Panc1 (cell line): ENCODE results near the gene ANGPTL7. TPM values are rescaled to one million over a fixed set of nuclear protein-coding genes. Genes with fewer than 3 reads are reported as not detected.

Experiments used
- ATAC-seq: fragments of 200-7000 bp; cut with Tn5 transposase; 2 replicates; pipeline ENCODE4 v1.9.1; 2020; ENCODE audit warnings: mild to moderate bottlenecking, moderate library complexity
- BruUV-seq: library from RNA; stranded (reverse); fragments of 400-500 nt; replicated peaks from 2 replicates; lab custom pipeline; 2021; lab: Mats Ljungman, UMichigan
- CTCF ChIA-PET: fragments of 300-600 bp; sonication (Branson Sonifier 250); formaldehyde crosslinking; loops from one replicate; lab custom pipeline; 2022; ENCODE audit warnings: antibody characterized with exemption; lab: Charles Lee
- POLR2A ChIA-PET: fragments of 300-600 bp; sonication (Branson Sonifier 250); formaldehyde crosslinking; loops from one replicate; lab custom pipeline; 2022; ENCODE audit warnings: antibody characterized with exemption; lab: Charles Lee
- DNase-seq: peaks from one replicate; pipeline ENCODE4 v3.0.0-alpha.2; 2010; ENCODE audit warnings: low read depth, low spot score
- H3K27ac ChIP-seq: 2 replicates; pipeline ENCODE4 v1.5.1; 2011; ENCODE audit warnings: mild to moderate bottlenecking, low read length, inconsistent platforms
- H3K27me3 ChIP-seq: fragments of 200-500 bp; sonication (Bioruptor generic); 2 replicates; pipeline ENCODE4 v1.6.0; 2014; ENCODE audit warnings: low read length, inconsistent platforms; ENCODE audit not compliant: control insufficient read depth, insufficient read depth
- H3K36me3 ChIP-seq: fragments of 200-500 bp; sonication (Bioruptor generic); 2 replicates; pipeline ENCODE4 v1.5.1; 2014; ENCODE audit warnings: inconsistent platforms, mild to moderate bottlenecking, low read length, moderate library complexity; ENCODE audit not compliant: control insufficient read depth, insufficient read depth
- H3K4me1 ChIP-seq: 2 replicates; pipeline ENCODE4 v1.5.1; 2011; ENCODE audit warnings: inconsistent platforms, mild to moderate bottlenecking, low read length, moderate library complexity; ENCODE audit not compliant: control insufficient read depth, insufficient read depth
- H3K4me3 ChIP-seq, 2 experiments: 2 replicates each; pipeline ENCODE4 v1.5.1; 2011 to 2012; ENCODE audit warnings: low read depth in 2 of 2, low read length in 2 of 2, mild to moderate bottlenecking in 2 of 2, inconsistent platforms in 1 of 2, moderate library complexity in 1 of 2
- H3K9me3 ChIP-seq: fragments of 200-500 bp; sonication (Bioruptor generic); 2 replicates; pipeline ENCODE4 v1.5.1; 2014; ENCODE audit warnings: low read depth, mild to moderate bottlenecking, inconsistent platforms, low read length, moderate library complexity; ENCODE audit not compliant: control insufficient read depth, insufficient read depth
- POLR2AphosphoS5 ChIP-seq: IDR thresholded peaks from 2 replicates; pipeline ENCODE4 v1.6.1; 2012; ENCODE audit warnings: mild to moderate bottlenecking, low read depth, low read length, moderate library complexity
- SIN3A ChIP-seq: IDR thresholded peaks from 2 replicates; pipeline ENCODE4 v1.6.1; 2012; ENCODE audit warnings: low read depth, mild to moderate bottlenecking, low read length, moderate library complexity, borderline replicate concordance; ENCODE audit not compliant: insufficient read depth
- TCF7L2 ChIP-seq: IDR thresholded peaks from 2 replicates; pipeline ENCODE4 v1.6.1; 2011; ENCODE audit warnings: mild to moderate bottlenecking, low read depth, low read length, inconsistent platforms
- in situ Hi-C: cut with HindIII; loops from 2 replicates; pipeline ENCODE4 v1.10.0; 2016; ENCODE audit warnings: low sequenced_read_pairs, low pct_unique_long_range_greater_than_20kb
- intact Hi-C: fragments of 100-400 bp; cut with micrococcal nuclease; formaldehyde crosslinking; loops from one replicate; pipeline ENCODE4 v1.10.0; 2022; ENCODE audit not compliant: unreplicated experiment
- total RNA-seq: library from RNA; stranded (reverse); gene quantifications from one replicate; pipeline ENCODE4 v1.2.1, GENCODE V29; 2021; ENCODE audit not compliant: unreplicated experiment
- TF ChIP-seq, protein P1 (sequence below), 2 experiments: IDR thresholded peaks; 2 replicates each; pipeline ENCODE4 v1.6.1; 2011 to 2012; ENCODE audit warnings: low read depth in 2 of 2, control low read depth in 1 of 2, low read length in 1 of 2, mild to moderate bottlenecking in 1 of 2, moderate library complexity in 1 of 2; ENCODE audit not compliant: insufficient read depth in 1 of 2
- TF ChIP-seq, protein P2 (sequence below): fragments of 450-650 bp; IDR thresholded peaks from 2 replicates; pipeline ENCODE4 v1.5.1; 2017; ENCODE audit warnings: mild to moderate bottlenecking

Gene ANGPTL7
- total RNA-seq, 1 experiment from 2014 or later = not detected

DNA sequence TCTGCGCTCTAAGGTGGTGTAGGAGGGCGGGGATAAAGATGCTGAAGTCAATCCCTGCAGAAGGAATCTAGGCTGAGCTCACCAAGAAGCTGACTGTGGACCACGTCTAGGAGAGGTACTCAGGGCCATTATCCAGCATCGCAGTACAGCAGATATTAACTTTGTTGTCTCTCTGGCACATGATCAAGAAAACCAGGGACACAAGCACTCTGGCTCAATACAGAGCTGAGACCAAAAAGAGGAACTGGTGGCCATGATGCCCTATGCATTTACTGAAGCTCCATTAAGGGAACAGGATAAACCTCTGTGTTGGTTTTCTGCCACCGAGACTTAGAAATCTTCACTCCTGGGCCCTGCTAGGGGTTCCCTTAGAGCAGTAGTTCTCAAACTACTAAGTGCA, 38.0 kb upstream of the ANGPTL7 start:
- no peak overlapping the region for H3K4me3 ChIP-seq
- BruUV-seq = no TSS peak
- CTCF ChIA-PET = no interaction called here
- TF ChIP-seq TCF7L2 = no peak
- TF ChIP-seq, protein P1, sequence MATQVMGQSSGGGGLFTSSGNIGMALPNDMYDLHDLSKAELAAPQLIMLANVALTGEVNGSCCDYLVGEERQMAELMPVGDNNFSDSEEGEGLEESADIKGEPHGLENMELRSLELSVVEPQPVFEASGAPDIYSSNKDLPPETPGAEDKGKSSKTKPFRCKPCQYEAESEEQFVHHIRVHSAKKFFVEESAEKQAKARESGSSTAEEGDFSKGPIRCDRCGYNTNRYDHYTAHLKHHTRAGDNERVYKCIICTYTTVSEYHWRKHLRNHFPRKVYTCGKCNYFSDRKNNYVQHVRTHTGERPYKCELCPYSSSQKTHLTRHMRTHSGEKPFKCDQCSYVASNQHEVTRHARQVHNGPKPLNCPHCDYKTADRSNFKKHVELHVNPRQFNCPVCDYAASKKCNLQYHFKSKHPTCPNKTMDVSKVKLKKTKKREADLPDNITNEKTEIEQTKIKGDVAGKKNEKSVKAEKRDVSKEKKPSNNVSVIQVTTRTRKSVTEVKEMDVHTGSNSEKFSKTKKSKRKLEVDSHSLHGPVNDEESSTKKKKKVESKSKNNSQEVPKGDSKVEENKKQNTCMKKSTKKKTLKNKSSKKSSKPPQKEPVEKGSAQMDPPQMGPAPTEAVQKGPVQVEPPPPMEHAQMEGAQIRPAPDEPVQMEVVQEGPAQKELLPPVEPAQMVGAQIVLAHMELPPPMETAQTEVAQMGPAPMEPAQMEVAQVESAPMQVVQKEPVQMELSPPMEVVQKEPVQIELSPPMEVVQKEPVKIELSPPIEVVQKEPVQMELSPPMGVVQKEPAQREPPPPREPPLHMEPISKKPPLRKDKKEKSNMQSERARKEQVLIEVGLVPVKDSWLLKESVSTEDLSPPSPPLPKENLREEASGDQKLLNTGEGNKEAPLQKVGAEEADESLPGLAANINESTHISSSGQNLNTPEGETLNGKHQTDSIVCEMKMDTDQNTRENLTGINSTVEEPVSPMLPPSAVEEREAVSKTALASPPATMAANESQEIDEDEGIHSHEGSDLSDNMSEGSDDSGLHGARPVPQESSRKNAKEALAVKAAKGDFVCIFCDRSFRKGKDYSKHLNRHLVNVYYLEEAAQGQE (IDR thresholded peaks at IDR 0.05; ENCODE audit: insufficient read depth in 1 of 2, low read depth in 2 of 2, low read length in 1 of 2) = no peak
- no peak for TF ChIP-seq SIN3A
- TF ChIP-seq, protein P2, sequence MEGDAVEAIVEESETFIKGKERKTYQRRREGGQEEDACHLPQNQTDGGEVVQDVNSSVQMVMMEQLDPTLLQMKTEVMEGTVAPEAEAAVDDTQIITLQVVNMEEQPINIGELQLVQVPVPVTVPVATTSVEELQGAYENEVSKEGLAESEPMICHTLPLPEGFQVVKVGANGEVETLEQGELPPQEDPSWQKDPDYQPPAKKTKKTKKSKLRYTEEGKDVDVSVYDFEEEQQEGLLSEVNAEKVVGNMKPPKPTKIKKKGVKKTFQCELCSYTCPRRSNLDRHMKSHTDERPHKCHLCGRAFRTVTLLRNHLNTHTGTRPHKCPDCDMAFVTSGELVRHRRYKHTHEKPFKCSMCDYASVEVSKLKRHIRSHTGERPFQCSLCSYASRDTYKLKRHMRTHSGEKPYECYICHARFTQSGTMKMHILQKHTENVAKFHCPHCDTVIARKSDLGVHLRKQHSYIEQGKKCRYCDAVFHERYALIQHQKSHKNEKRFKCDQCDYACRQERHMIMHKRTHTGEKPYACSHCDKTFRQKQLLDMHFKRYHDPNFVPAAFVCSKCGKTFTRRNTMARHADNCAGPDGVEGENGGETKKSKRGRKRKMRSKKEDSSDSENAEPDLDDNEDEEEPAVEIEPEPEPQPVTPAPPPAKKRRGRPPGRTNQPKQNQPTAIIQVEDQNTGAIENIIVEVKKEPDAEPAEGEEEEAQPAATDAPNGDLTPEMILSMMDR = no peak
- no peak for TF ChIP-seq POLR2AphosphoS5
- intact Hi-C loops (no loop called here), in situ Hi-C loops (no loop called here)
- ATAC-seq (no peak), DNase-seq (no peak)
- H3K4me1 ChIP-seq = no peaks in the 10 kb centered on the region
- POLR2A ChIA-PET = no interaction called here
- H3K27ac ChIP-seq = peak overlapping the region; percentile 37; the same call in 1 of the 2 replicates
- H3K27me3 ChIP-seq = no peaks in the 10 kb centered on the region
- H3K9me3 ChIP-seq = no peaks in the 10 kb centered on the region
- H3K36me3 ChIP-seq = peaks cover 15% of the 10 kb centered on the region

DNA sequence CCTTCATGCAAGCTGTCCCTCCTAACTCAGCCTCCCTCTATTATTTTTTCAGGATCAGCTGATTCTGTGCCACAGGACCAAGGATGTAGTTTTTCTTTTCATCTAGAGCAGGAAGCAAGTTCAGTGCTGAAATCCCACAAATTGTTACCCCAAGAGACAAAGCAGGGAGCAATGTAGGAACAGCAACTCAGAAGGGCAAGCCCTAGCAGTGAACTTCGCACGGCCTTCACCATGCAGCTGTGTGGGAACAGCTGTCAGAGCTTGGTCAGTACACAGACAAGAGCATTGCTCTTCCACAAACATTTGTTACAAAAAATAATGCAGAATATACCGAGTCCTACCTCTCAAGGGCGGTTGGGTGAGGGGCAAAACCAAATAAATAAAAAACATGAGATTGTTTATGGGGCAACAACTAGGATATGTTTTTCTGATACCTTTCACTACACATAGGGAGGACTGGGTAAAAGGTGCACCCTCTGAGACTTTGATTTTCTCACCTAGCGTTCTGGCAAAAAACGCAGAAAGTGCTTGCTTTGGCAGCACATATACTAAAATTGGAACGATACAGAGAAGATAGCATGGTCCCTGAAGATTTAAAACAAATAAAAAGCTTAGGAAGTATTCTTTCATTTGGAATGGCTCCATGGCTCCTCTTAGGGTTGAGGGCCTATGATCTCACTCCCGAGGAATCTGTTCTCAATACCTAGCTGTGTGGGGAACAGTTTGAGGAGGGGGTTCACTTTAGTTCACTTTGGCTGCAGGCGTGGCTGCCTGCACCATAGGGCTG, 37.1 kb upstream of the ANGPTL7 start:
- Histone ChIP-seq H3K4me1 (no peaks in the 10 kb centered on the region), H3K36me3 (peaks cover 11% of the 10 kb centered on the region), H3K27ac (peak overlapping the region; percentile 37; the same call in 1 of the 2 replicates), H3K9me3 (no peaks in the 10 kb centered on the region), H3K27me3 (no peaks in the 10 kb centered on the region), H3K4me3 (no peak overlapping the region)
- in situ Hi-C loops = no loop called here
- intact Hi-C loops = no loop called here
- POLR2A ChIA-PET = interaction anchor here (0.6 kb wide), 1 partner anchor 84 kb away, joined by 8 read pairs; no protein-coding TSS in a partner anchor
- TF ChIP-seq POLR2AphosphoS5 = no peak
- no peak for TF ChIP-seq TCF7L2
- TF ChIP-seq, protein P1 (IDR thresholded peaks at IDR 0.05; ENCODE audit: insufficient read depth in 1 of 2, low read depth in 2 of 2, low read length in 1 of 2) = no peak
- no peak for TF ChIP-seq SIN3A
- TF ChIP-seq, protein P2 = no peak
- no TSS peak for BruUV-seq
- CTCF ChIA-PET = no interaction called here
- ATAC-seq = no peak
- DNase-seq = no peak
